Measurements from ENCODE around the gene PIGS. TPM values are rescaled to one million over a fixed set of nuclear protein-coding genes. Genes with fewer than 3 reads are reported as not detected.

The PIGS gene
- total RNA-seq, 1 experiment from 2014 or later, result 73.2 TPM

DNA sequence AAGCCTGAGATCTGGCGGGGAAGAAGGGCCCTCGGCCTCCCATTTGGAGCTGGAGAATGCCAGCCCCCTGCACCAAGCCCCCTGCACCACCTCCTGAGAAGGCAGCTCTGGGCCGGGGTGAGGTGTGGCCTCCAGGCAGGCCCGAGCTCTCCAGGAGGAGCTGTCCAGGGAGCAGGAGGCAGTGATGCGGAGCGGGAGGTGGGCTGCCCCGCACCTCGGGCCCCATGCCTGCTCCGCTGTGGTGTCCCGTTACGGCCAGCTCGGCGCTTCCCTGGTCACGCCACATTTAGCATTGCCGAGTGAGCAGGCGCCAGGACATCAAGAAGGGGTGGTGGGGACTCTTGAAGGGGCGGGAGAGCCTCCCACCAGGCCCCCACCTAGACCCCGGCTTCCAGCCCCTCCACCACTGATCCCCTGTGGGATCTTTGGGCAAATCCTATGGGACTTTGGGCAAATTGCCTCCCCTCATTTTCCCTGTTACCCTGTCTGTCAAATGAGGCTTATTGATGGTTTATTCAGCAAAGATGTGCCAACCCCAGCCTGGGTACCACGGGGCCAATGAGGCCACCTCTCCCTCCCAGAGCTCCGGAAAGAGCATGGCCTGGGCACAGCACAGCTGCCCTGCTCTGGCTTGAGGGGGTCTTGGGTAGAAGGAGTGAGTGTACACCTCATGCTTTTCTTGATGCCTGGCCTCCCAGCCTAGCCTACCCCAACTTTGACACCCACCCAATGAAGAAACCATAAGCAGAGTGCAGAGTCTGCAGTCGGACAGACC lies 49.8 kb downstream of the PIGS start:
- in situ Hi-C loops (cut with HindIII; ENCODE audit: low pct_unique_long_range_greater_than_20kb, low sequenced_read_pairs), result no loop called here
- no peak for DNase-seq (ENCODE audit: low read depth)

DNA sequence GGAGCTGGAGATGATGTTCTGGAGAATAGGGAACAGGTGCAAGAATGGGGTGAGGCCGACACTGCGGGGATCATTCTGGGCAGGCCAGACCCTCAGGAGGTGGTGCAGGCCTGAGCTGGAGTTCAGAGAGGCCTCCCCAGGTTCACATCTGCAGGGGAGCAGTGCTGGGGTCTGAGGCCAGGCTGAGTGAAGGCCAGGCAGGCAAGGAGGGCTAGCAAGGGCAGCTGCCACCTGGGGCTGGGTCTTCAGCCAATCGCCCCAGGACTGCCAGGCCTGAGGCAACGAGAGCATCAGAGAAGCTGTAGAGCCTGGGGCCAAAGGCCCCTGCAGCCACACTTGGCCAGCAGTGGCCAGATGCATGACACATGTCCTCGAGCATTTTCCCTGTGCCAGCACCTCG lies 50.6 kb downstream of the PIGS start:
- in situ Hi-C loops (cut with HindIII; ENCODE audit: low pct_unique_long_range_greater_than_20kb, low sequenced_read_pairs), result no loop called here
- no peak for DNase-seq (ENCODE audit: low read depth)

DNA sequence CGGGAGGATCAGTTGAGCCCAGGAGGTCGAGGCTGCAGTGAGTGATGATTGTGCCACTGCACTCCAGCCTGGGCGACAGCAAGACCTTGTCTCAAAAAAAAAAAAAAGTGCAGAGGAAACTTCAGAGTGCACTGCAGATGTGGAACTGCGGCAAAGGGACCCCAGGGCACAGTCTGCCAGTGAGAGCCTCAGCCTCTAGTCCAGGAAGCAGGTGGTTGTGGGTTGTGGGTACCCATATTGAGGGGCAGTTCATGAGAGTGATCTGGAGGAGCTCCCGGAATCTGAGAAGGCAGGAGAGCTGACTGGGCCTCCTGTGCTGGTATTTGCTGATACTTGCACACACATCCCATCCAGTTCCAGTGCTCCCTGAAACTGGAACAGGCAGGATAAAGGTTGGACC lies 52.1 kb downstream of the PIGS start:
- in situ Hi-C loops (cut with HindIII; ENCODE audit: low pct_unique_long_range_greater_than_20kb, low sequenced_read_pairs), result no loop called here
- no peak for DNase-seq (ENCODE audit: low read depth)

DNA sequence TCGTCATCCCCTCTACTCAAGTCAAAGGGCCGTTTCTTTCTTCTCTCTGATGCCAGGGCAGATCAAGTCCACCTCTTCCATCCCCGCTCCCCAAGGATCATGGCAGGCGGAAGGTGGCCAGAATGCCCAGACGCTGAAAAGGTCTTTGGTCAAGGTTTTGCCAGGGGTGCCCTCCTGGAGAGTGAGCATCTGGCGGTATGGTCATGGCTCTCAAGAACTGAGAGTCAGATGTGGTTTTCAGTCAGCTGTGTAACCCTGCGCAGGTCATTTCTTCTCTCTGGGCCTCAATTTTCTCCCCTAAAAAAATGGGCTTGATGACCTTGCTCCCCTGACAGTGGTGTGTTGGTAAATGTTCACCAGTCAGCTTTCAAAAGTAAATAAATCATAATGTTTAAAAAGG lies 52.7 kb downstream of the PIGS start:
- in situ Hi-C loops (cut with HindIII; ENCODE audit: low pct_unique_long_range_greater_than_20kb, low sequenced_read_pairs), result no loop called here
- no peak for DNase-seq (ENCODE audit: low read depth)

DNA sequence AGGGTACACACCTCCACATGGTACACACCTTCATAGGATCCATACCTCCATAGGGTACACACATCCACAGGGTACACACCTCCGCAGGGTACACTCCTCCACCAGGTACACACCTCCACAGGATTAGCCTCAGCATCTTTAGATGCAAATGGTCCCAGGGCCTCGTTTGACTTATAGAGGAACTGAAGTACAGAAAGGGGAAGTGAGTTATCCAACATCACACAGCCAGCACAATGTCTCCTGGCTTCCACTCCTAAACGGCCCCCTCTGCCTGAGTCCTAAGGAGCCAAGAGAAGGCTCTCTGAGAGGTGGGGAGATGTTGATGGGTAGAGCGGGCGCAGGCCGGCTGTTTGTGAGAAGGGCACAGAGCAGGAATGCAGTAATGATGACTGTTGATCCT lies 53.2 kb downstream of the PIGS start:
- in situ Hi-C loops (cut with HindIII; ENCODE audit: low pct_unique_long_range_greater_than_20kb, low sequenced_read_pairs), result no loop called here
- DNase-seq (ENCODE audit: low read depth), result no peak

DNA sequence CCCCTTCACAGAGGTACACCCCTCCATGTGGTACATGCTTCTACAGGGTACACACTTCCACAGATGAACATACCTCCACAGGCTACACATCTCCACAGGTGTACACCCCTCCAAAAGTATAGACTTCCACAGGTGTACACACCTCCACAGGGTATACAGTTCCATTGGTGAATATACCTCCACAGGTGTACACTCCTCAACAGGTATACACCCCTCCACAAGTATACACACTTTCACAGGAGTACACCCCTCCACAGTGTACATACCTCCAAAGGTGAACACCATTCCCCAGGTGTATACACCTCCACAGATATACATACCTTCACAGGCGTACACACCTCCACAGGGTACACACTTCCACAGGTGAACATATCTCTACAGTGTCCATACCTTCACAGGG lies 55.8 kb downstream of the PIGS start:
- DNase-seq (ENCODE audit: low read depth), result no peak
- in situ Hi-C loops (cut with HindIII; ENCODE audit: low pct_unique_long_range_greater_than_20kb, low sequenced_read_pairs), result no loop called here

DNA sequence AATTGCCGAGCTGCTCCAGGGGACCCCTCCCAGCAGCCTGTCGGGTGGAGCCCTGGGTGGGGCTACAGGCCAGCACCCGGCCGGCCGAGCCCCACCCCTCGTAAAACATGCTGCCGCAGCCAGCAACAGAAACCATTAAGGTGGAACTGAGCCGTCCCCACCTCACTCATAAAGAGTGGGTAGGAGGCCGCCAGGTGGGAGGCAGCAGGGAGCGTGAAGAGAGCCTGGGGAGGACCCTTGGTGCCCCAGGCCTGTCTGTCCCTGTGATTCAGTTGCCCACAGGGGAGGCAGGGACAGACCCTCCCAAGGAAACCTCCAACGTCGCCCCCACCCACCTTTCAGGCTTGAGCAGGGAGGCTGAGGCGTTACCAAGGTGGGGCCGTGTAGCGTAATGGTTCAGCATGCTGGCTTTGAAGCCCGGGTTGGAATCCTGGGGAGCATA lies 56.7 kb downstream of the PIGS start:
- no peak for DNase-seq (ENCODE audit: low read depth)
- in situ Hi-C loops (cut with HindIII; ENCODE audit: low pct_unique_long_range_greater_than_20kb, low sequenced_read_pairs), result no loop called here

DNA sequence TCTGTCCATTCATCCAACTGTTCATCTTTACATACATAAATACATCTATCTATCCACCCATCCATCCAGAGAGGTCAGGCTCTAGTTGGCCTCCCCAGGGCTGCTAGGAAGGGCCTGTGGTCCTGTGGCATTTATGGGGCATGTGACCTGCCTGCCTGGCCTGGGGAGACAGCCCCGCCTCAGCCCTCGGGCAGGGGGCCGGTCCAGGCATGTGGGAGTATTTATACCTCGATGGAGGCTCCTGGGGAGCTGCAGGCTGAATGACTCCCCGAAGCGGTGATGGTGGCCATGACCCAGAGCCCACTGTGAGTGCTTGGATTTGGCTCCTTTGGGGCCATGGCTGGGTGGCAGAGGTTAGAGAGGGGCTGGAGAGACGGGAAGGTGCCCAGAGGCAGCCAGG lies 57.8 kb downstream of the PIGS start:
- in situ Hi-C loops (cut with HindIII; ENCODE audit: low pct_unique_long_range_greater_than_20kb, low sequenced_read_pairs), result no loop called here
- DNase-seq (ENCODE audit: low read depth), result no peak

DNA sequence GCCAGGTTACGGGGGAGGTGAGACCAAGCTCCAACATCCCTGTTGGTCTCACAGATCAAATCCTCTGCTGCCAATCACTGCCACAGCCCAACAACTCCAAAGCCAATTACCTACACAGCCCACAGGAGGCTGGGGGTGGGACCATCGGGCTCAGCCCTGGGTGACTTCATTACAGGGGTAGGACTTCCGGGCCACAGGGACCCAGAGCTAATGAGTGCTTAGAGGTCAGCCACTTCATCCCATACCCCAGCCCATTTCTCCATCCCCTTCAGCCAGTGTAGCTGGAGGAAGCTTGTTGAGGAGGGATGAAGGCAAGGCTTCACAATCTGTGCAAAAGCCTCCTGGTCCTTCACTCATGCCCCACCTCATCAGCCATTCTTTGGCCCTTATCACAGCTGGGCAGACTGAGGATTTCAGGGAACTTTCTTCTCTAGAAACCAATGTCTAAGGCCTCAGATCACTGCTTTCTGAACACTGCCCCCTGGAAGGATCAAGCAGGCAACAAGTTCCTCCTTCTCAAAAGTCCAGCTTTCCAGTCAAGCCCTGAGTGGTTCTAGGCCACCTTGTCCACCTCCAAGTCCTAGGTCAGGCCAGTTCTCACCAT lies 59.4 kb downstream of the PIGS start:
- in situ Hi-C loops (cut with HindIII; ENCODE audit: low pct_unique_long_range_greater_than_20kb, low sequenced_read_pairs), result no loop called here
- DNase-seq (ENCODE audit: low read depth), result no peak

DNA sequence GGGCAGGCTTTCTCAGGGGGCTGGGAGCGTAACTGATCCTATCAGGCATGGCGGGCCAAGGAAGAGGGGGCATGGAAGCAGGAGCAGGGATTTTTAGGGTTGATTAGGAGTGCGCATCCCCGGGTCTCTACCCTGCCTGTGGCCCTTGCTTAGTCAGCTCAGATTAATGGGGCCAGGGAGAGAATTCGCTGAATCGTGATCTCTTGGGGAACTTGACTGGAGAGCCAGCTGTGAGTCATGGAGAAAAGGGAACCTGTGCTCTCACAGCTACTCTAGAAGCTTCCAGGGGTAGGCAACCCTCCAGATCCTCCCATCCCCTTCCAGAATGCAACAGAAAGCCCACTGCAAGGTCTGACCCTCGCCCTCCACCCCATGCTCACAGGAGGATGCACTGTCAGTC lies 61.5 kb downstream of the PIGS start:
- in situ Hi-C loops (cut with HindIII; ENCODE audit: low pct_unique_long_range_greater_than_20kb, low sequenced_read_pairs), result no loop called here
- DNase-seq (ENCODE audit: low read depth), result no peak

DNA sequence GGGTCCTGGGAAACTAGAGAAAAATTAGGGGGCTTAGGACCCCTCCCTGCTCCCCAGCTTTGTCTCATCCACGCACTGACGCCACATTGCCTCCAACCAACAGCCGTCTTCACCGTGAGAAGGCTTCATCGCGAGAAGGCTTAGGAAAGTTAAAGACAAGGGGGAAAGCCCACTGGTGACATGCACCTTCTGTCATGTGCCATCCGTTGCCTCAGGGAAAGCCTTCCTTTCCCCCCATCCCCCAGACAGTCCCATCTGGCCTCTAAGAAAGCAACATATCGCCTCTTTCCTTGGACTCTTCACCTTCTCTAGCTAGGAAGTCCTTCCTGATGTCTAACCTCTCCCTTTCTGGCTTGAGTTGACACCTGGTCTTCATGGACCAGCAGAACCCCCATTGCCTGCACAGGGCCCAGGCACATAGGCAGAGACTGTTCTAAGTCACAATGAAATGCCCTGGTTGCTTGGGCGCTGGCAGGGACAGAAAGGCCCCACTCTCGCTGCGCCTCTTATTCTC lies 63.1 kb downstream of the PIGS start:
- DNase-seq (ENCODE audit: low read depth), result no peak
- in situ Hi-C loops (cut with HindIII; ENCODE audit: low pct_unique_long_range_greater_than_20kb, low sequenced_read_pairs), result no loop called here

DNA sequence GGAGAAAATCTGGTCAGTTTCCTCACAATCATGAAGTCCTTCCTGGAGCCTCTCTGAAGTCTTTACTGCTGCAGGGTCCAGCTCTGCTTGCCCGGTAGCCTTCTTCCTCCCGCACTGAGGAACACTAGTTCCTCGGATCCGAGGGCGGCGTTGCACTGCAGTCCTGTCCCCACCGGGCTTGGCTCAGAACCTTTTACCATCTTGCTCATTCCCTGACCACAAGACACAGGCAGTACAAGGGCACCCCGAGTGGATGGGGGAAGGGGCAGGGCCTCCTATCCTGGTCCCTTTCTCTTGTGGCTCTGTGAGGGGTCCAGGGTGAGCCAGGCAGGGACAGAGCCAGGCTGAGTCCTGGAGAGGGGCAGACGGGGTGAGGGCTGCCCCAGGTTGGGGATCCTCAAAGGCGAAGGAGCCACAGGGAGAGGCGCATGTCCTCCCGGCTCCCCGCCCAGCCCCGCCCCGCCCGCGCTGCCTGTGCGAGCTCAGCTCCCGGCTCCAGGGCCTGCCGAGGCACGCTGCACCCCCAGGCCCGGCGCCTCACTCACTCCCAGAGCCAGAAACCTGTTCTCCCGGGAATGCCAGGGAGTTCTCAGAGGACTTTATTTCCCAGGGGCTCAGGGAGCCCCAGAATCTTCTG lies 63.6 kb downstream of the PIGS start:
- no peak for DNase-seq (ENCODE audit: low read depth)
- in situ Hi-C loops (cut with HindIII; ENCODE audit: low pct_unique_long_range_greater_than_20kb, low sequenced_read_pairs), result no loop called here

DNA sequence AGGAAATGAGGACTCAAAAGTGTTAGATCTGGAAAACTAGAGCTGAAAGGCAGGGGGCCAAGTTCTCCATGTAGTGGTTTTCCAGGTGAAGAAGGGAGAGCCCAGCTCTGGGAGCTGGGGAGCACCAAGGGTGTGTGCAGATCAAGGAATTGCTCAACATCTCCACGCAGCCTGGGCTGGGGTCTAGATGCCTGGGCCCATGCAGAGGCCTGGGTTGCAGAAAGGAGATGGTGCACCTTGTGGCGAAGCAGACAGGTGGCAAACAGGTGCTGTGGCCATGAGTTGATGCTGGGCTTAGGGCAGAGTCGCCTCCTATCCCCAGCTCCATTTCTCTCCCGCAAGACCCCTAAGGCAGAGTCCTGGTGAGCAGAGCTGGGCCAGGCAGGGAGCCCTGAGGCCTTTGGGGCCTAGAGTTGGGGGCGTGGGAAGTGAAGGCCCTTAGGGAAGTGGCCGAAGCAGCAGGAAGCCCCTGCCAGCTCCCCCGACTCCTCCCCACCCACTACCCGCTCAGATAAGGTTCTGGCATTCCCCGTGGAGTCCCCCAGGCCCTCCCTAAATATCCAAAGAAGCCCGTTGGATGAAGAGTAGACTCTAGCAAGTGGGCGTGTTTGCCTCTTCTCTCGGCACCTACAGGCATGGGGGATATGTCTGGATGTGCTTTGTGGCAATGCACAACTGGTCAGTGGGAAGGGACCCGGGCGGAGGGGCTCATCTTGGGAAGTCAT lies 64.4 kb downstream of the PIGS start:
- in situ Hi-C loops (cut with HindIII; ENCODE audit: low pct_unique_long_range_greater_than_20kb, low sequenced_read_pairs), result no loop called here
- no peak for DNase-seq (ENCODE audit: low read depth)

DNA sequence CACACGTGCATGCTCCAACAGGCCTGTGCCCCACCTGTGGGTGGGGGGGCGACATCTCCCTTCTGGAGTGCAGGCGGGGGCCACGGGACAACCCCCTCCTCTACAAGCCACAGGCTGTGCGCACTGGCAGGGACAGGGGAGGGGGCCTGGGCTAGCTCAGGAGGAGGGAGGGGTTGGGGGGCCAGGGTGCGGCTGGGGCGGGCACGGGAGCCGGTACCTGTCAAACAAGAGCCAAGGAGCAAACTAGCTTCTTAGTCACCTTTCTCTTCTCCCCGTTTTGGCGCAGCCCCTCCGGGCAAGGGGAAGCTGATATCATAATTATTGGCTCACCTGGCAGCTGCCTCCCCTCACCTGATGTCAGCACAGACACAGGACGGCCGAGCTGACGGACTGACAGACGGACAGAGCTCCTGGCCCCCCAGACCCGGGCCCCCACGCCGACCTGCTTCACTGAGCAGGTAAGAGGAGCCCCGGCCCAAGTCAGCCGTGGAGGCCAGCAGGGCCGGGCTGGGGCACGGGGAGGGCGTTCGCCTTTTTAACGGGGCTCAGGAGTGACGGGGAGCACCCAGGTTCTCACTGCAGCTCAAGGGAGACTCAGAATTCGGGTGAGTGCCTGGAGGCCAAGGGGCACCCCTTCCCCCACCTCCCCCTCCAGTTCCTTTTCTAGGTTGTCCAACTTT lies 65.2 kb downstream of the PIGS start, which contains the start of gene FOXN1:
FOXN1 (plus strand) TSS at position 363 of the 680 bp plus-strand sequence. CDS start 17,622 bp downstream, outside the sequence.
- no peak for DNase-seq (ENCODE audit: low read depth)
- in situ Hi-C loops (cut with HindIII; ENCODE audit: low pct_unique_long_range_greater_than_20kb, low sequenced_read_pairs), result no loop called here

DNA sequence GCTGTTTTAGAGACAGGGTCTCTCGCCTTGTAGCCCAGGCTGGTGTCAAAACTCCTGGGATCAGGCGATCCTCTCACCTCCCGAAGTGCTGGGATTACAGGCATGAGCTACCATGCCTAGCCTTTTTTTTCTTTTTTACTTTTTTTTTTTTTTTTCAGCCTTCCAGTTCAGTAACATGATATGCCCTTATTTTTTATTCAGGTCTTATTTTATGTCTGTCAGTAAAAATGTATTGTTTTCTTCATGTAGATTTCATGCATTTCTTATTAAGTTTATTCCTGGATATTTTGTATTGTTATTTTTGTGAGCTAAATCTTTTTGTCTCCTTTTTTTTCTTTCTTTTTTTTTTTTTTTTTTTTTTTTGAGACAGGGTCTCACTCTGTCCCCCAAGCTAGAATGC lies 67.9 kb downstream of the PIGS start:
- in situ Hi-C loops (cut with HindIII; ENCODE audit: low pct_unique_long_range_greater_than_20kb, low sequenced_read_pairs), result no loop called here
- no peak for DNase-seq (ENCODE audit: low read depth)
